Measurements from ENCODE around the gene IL25.
"Not testable (repeated sequence)": the region's sequence is repeated elsewhere in the genome, so short reads cannot be mapped to it uniquely, and the experiment has no call there.

The IL25 gene

GRCh38 chr14:23372509-23372908 is at the start of gene IL25:
Gene IL25 (plus strand): TSS chr14:23372809.
- no peak for DNase-seq (ENCODE audit: low spot score)

DNA sequence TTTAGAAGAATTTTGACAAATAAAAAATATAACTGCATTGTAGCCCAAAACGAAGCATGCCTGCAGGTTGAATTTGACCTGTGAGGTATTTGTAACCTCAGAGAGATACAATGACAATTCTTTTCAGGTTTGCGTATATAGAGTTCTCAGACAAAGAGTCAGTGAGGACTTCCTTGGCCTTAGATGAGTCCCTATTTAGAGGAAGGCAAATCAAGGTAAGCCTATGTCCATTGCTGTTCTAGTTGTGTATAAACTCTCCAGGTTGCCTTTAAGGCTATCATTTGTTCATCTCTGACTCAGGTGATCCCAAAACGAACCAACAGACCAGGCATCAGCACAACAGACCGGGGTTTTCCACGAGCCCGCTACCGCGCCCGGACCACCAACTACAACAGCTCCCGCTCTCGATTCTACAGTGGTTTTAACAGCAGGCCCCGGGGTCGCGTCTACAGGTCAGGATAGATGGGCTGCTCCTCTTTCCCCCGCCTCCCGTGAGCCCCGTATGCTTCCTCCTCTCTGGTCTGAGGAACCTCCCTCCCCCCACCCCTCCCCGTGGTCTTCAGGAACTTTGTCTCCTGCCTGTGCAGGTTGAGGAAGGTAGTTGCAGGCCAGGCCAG is 48.7 kb upstream of the IL25 start:
- DNase-seq (ENCODE audit: low spot score), result no peak

DNA sequence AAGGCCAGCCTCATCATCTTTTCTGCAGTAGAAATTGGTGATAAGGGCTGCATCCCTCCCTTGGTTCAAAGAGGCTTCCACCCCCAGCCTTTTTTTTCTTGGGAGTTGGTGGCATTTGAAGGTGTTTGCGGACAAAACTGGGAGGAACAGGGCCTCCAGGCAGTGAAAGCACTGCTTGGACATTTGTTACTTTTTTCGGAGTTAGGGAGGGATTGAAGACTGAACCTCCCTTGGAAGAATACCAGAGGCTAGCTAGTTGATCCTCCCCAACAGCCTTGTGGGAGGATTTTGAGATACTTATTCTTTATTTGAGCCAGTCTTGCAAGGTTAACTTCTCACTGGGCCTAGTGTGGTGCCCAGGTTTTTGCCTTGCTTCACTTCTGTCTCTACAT is 48.2 kb upstream of the IL25 start:
- no peak for DNase-seq (ENCODE audit: low spot score)

- no peak for DNase-seq (ENCODE audit: low spot score)
These were observed 47.6 kb upstream of the IL25 start for GRCh38 chr14:23324993-23325392.

DNA sequence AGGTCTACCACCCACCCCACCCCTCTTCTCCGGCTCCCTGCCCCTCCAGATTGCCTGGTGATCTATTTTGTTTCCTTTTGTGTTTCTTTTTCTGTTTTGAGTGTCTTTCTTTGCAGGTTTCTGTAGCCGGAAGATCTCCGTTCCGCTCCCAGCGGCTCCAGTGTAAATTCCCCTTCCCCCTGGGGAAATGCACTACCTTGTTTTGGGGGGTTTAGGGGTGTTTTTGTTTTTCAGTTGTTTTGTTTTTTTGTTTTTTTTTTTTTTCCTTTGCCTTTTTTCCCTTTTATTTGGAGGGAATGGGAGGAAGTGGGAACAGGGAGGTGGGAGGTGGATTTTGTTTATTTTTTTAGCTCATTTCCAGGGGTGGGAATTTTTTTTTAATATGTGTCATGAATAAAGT is 46.9 kb upstream of the IL25 start:
- DNase-seq (ENCODE audit: low spot score), result not testable (repeated sequence)

DNA sequence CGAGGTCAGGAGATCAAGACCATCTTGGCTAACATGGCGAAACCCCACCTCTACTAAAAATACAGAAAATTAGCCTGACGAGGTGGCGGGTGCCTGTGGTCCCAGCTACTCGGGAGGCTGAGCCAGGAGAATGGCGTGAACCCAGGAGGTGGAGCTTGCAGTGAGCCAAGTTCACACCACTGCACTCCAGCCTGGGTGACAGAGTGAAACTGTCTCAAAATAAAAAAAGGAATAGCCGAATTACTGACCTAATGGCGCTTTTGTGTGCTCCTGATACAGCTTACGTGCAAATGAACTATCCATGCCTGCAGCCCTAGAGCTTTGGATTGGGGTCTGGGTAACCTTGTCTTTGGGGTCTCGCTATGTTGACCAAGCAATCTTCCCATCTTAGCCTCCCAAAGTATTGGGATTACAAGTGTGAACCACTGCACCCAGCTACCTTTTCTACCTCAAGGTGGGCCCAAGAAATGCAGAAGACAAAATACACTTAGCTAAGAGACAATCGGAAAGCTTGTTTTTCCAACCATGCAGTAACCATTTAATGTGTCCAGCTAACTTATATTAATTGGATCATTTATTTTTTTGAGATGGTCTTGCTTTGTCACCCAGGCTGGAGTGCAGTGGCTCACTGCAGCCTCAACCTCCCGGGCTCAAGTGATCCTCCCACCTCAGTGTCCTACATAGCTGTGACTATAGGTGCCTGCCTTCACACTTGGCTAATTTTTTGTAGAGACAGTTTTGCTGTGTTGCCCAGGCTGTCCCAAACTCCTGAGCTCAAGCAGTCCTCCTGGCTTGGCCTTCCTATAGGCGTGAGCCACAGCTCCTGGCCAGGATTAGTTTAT is 45.9 kb upstream of the IL25 start:
- DNase-seq (ENCODE audit: low spot score), result no peak

DNA sequence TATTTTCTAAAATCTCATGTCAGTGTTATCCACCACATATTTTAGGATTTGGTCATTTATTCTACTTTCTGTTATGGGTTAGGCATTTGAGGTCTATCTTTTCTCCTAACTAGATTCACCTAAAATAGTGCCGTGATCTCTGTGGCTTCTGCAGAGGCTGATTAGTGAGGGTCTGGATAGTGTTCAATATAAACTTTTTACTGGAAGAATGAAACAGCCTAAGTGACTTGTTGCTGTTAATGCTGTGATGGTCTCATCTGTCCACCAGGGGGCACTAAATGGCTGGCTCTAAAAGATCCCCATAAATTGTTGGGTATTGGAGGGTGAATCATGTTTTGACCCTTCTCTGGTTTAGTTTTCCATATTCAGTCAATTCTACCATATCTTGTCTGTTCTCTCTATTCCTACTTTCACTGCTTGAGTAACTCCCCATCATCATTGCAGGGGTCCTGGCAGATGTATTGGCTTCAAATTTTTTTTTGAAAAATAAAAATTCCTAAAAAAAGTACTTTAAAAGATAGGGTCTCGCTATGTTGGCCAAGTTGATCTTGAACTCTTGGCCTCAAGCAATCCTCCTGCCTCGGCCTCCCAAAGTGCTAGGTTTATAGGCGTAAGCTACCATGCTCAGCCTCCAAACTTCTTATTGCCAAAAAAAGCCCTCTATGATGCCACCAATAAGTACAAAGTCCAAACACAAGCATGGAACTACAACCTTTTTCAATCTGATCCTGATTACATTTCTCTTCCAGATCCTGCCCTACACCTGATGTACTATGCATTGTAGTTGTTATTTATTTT is 44.5 kb upstream of the IL25 start:
- peak; percentile 75 for DNase-seq (ENCODE audit: low spot score)

- DNase-seq (ENCODE audit: low spot score), result no peak
These were observed 37.0 kb upstream of the IL25 start for GRCh38 chr14:23335623-23336022.

- no peak for DNase-seq (ENCODE audit: low spot score)
These were observed 32.9 kb upstream of the IL25 start for GRCh38 chr14:23339506-23340268.

- no peak for DNase-seq (ENCODE audit: low spot score)
These were observed 28.1 kb upstream of the IL25 start for GRCh38 chr14:23344481-23344880.

DNA sequence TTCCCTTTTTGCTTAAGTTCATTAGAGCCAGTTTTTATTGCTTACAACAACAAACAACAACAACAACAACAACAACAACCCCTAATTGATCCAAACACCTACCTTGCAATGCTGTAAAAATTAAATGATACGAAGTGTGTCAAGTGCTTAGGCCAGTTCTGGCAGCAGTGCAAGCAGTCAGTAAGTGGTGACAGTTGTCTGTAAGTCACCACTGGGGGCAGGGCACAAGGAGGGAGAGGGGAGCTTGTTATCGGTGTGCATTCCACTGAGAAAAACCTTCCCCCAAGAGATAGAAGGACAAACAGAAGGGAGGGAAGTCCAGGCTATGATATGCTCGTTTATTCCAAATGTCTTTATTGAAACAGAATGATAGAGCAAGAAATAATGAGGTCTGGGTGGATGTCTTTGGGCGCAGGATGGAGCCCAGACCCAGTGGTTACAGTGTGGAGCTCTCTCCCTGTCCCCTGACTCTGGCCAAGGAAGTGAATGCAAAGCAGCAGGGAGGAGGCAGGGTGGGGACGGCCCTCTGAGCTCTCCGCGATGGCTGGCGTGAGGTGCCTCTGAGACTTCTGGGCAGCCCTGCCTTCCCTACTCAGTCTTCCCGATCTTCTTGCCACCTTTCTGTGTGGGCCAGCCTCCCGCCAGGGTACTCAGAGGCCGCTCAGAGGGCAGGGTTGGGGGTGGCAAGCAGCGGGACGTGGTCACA is 26.5 kb upstream of the IL25 start:
- no peak for DNase-seq (ENCODE audit: low spot score)

DNA sequence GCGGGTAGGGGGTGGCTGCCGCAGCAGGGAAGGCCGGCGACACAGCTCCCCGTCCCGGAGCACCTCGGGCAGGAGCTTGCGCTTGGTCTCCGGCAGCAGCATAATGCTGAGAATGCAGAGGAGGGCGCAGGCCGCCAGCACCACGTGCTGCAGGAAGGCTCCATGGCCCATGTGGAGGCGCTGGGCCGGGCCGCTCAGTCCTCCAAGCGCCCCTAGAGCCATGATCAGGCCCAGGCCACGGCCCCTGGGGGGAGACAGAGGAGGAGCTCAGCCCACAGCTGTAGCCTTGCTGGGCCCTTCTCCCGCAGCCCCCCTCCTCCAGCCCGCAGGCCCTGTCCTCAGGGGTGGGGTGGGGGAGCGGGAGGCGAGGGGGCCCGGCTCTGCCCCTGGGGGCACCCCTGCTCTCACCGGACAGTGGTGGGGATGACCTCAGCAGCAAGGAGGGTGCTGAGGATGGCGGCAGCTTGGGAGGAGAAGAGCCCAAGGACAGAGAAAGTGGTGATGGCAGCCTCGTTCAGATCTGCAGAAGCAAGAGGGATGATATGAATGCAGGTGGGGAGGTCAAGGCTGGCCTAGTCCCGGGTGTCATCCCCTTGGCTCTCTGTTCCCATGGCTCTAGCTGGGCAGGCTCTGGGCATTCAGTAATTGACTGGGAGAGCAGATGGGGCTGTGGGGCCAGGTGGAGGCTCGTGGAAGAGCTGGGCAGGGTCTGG is 25.8 kb upstream of the IL25 start:
- DNase-seq (ENCODE audit: low spot score), result no peak

GRCh38 chr14:23347406-23348296 is 25.0 kb upstream of the IL25 start:
- DNase-seq (ENCODE audit: low spot score), result no peak

DNA sequence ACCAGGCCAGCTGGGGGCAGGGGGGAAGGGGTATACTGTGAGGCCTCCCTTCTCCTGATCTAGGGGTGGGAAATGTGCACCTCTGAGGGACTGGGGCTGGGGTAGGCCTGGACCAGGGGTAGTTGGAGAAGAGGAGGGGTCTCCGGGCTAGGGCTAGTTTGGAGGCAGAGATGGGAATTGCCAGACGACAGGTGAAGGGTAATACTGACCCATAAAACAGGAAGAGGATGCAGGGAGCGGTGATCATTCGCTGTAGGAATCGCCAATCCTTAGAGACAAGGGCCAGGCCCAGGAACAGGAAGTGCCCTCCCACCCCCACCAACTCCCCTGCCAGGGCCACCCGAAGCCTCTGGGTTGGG is 24.3 kb upstream of the IL25 start:
- no peak for DNase-seq (ENCODE audit: low spot score)

GRCh38 chr14:23349156-23349845 is 23.3 kb upstream of the IL25 start:
- no peak for DNase-seq (ENCODE audit: low spot score)

- DNase-seq (ENCODE audit: low spot score), result no peak
These were observed 20.7 kb upstream of the IL25 start for GRCh38 chr14:23351681-23352505.

- peak; percentile 92 for DNase-seq (ENCODE audit: low spot score)
These were observed 19.8 kb upstream of the IL25 start, which contains the start of gene SLC22A17 for GRCh38 chr14:23352506-23353432. Gene SLC22A17 (minus strand): TSS chr14:23352887.

Data from hepatic stellate cell (primary cell).